HG03457 (cell line): ENCODE data around the gene NOS1AP.

Experiments
- ATAC-seq: cut with Tn5 transposase; IDR thresholded peaks from one replicate; pipeline ENCODE4 v1.9.1; 2021; ENCODE audit warnings: moderate number of reproducible peaks; ENCODE audit not compliant: unreplicated experiment

The NOS1AP gene

GRCh38 chr1:162376691-162377090 lies 307.2 kb downstream of the NOS1AP start, which contains the start of gene SPATA46:
Gene SPATA46, minus strand, starts transcription at chr1:162376854. Its CDS starts 64 bp downstream, at chr1:162376790.
- ATAC-seq: no peak

GRCh38 chr1:162380061-162380846 lies 310.8 kb downstream of the NOS1AP start:
- no peak for ATAC-seq

GRCh38 chr1:162381383-162381782 lies 311.9 kb downstream of the NOS1AP start, which contains the start of gene C1orf226:
Gene C1orf226, plus strand, starts transcription at chr1:162381728. Its CDS starts 174 bp downstream, at chr1:162381902.
- no peak for ATAC-seq

DNA sequence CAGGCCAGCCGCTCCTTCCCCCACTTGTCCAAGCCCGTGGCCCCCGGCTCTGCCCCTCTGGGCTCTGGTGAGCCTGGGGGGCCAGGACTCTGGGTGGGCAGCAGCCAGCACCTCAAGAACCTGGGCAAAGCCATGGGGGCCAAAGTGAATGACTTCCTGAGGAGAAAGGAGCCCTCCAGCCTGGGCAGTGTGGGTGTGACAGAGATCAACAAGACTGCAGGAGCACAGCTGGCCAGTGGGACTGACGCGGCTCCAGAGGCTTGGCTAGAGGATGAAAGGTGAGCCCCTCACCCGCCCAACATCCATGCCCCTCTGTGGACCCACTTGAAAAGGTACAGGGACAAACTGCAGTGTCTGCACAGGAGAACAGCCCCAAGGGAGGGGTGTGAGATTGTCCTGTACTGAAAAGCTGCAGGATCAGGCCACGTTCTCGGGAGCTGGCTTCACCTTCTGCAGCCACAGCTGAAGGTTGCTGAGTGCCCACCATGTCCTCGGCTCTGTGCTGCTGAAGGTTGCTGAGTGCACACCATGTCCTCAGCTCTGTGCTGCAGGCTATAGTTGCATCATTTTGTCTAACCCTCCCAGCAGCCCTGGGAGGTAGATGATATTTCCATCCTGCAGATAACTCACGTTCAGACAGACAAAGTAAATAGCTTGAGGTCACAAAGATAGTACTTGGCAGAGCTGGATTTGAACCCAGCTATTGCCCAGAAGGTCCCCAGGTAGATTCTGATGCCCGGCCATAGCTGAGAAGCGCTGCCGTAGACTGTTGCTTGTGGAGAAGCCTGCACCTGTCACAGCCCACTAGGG lies 312.7 kb downstream of the NOS1AP start:
- ATAC-seq: no peak

GRCh38 chr1:162383091-162383490 lies 313.6 kb downstream of the NOS1AP start:
- no peak for ATAC-seq

GRCh38 chr1:162383516-162383915 lies 314.0 kb downstream of the NOS1AP start:
- no peak for ATAC-seq

DNA sequence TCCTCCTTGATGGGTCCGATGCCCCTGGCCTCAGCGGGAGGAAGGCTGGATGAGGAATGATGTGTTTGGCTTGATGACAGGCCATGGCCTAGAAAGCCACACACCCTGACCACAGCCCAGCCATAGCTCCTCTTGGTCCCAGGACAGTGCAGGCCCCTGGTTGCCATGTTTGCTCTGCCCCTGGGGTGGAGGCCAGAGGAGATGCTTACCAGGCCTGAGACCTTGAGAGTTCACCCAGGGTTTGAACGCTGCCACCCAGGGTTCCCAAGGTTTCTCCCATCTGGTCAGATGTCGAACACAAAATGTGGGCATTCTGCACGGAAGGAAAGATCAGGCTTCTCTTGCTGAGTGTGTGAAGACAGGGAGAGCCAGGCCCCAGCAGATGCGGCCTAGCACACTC lies 314.6 kb downstream of the NOS1AP start:
- no peak for ATAC-seq

DNA sequence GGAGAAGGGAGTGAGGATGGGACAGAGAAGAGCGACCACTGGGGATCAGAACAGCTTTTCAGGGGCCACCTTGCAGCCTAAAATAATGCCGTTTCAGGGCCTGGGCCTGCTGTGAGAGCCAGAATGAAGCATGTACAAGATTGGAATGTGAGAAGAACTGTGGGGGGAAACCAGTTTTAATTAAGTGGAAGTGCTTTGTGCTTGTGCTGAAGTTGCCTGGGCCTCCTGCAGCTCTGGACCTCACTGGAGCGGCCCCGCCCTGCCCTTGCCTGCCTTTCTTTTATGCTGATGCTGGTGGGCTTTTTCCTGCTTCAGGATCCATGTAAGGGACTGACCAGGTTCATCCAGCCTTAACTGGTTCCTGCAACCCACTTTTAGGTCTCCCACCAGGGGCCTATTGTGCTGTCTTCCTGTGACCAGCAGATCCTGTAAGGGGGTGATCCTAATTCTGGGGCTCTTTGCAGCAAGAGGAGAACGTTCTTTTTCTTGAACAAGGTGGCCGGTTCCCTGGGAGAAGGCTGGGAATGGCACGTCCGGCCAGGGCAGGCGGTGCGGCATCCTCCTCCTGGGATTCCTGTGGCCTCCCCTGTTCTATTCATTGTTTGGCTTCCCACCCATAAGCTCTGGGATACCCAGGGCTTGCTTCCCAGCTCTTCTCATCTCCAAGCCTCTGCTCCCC lies 315.2 kb downstream of the NOS1AP start:
- no peak for ATAC-seq

DNA sequence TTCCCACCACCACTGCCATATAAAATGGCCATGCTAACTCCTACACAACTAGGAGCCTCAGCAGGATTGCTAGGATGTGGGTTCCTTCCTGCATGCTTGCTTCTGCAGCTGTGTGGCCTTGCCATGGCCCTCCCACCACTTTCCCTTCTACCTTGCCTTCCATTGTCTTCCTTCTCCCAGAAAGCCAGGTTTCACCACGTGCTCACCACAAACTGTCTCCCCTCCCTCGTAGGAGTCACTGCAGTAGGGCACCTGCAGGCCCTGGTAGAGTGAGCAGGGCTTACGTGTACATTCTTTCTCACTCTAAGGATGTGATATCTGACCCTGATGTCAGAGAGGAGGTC lies 315.8 kb downstream of the NOS1AP start:
- ATAC-seq: no peak

- ATAC-seq: no peak
Measured at GRCh38 chr1:162385702-162386101, 316.2 kb downstream of the NOS1AP start.

- ATAC-seq: no peak
Measured at GRCh38 chr1:162386292-162387225, 317.1 kb downstream of the NOS1AP start.

DNA sequence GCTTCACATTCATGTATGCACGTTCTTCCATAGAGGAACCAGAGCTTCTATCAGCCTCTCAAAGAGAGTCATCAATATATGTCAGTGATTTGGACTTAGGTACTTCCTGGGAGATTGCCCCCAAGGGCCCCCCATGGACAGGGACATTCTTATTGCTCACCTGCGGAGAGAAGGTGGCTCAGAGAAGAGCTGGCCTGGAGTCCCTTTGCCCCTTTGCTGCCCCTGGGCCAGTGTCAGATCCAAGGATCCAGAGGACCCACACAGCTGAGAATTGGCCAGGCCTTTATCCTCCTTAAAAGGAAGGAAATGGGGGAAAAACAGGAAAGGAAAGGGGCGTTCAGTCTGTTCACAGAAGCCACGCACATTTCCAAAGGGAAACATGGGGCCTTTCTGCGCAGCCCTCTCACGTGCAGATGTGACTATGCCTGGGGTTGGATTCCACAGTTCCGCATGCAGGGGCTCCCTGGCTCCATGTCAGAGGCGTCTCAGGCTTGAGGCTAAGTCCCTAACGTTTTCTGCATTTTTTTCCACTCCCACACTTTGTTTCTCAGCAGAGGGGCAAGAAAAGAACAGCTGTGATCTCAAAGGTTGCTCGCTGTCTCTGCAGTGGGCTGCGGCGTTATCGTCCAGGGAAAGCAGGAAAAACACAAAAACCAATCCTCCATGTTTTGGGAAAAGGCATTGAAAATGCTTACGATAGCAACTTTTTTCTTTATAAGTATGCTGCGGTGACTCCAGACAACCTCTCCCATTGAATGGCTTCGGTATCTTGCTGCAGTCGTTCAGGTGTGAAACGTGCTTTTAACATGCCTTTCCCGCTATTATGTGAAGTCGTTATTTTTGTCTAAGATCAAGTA lies 318.0 kb downstream of the NOS1AP start:
- no peak for ATAC-seq

- no peak for ATAC-seq
Measured at GRCh38 chr1:162388083-162388594, 318.6 kb downstream of the NOS1AP start.

GRCh38 chr1:162388615-162389014 lies 319.1 kb downstream of the NOS1AP start:
- ATAC-seq: no peak

- no peak for ATAC-seq
Measured at GRCh38 chr1:162389021-162389818, 319.7 kb downstream of the NOS1AP start.

DNA sequence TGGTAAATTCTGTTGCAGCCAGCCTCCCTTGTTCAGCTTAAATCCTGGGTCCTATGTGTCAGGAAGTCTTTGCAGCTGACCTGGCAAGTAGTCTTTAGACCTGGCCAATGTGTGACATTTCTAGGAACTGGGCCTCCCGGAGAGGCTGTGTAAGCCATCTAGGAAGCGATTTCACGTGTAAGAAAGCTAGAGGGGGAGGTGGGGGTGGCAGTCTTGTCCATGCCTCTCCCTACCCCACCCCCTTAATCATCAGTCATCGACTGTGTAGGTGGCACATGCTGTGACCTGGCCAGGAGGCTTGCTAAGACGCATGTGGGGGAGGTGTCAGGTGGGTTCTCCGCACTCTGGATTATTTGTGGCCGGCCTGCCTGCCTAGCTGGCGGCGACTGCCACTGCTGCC lies 320.5 kb downstream of the NOS1AP start:
- ATAC-seq: no peak

GRCh38 chr1:162390396-162391185 lies 321.1 kb downstream of the NOS1AP start:
- ATAC-seq: no peak
